Measurements from ENCODE around the gene CCDC141. TPM values are rescaled to one million over a fixed set of nuclear protein-coding genes. Genes with fewer than 3 reads are reported as not detected.

Gene CCDC141
- total RNA-seq, 6 donors from 2014 or later: 18.5 to 126 (median 58.5) TPM

- no peak overlapping the region for H3K27ac ChIP-seq
- H3K36me3 ChIP-seq: no peaks in the 10 kb centered on the region
- DNase-seq (no peak), ATAC-seq (ENCODE audit: low FRiP score in 2 of 2) (no peak)
- no peaks in the 10 kb centered on the region for H3K4me1 ChIP-seq
- no peaks in the 10 kb centered on the region for H3K9me3 ChIP-seq
- H3K27me3 ChIP-seq: no peaks in the 10 kb centered on the region
- TF ChIP-seq POLR2AphosphoS5 (IDR thresholded peaks at IDR 0.05): no peak
- TF ChIP-seq POLR2A (IDR thresholded peaks at IDR 0.05): no peak
- no peak for TF ChIP-seq CTCF (IDR thresholded peaks at IDR 0.05)
- TF ChIP-seq EP300 (IDR thresholded peaks at IDR 0.05): no peak
- 87 to 90% methylated on average over 5 of the region's 5 CpGs for WGBS, 2 donors
- H3K4me3 ChIP-seq: no peak overlapping the region
Observed at GRCh38 chr2:178951266-178952006, 98.5 kb downstream of the CCDC141 start.

DNA sequence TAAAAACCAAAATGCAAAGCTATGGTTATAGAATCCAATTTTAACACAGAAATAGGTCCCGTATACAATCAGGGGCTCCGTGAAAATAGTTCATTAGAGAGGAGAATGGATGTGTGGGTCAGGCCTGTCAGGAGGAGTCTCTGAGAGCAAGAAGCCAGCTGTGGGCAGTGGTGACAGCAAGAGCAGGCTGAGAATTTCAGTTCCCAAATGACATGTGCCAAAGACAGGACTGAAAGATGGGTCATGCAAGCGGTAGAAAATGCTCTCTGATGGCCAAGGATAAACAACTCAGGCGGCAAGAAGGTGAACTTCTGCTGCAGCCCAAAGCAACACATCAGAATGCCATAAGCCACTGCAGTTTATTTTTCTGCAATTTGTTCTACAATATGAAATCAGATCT is 100.4 kb downstream of the CCDC141 start:
- H3K4me1 ChIP-seq: no peaks in the 10 kb centered on the region
- no peaks in the 10 kb centered on the region for H3K27me3 ChIP-seq
- H3K9me3 ChIP-seq: no peaks in the 10 kb centered on the region
- DNase-seq (no peak), ATAC-seq (ENCODE audit: low FRiP score in 2 of 2) (no peak)
- H3K27ac ChIP-seq: no peak overlapping the region
- H3K4me3 ChIP-seq: no peak overlapping the region
- H3K36me3 ChIP-seq: no peaks in the 10 kb centered on the region
- no peak for TF ChIP-seq EP300 (IDR thresholded peaks at IDR 0.05)
- no peak for TF ChIP-seq POLR2AphosphoS5 (IDR thresholded peaks at IDR 0.05)
- TF ChIP-seq POLR2A (IDR thresholded peaks at IDR 0.05): no peak
- no peak for TF ChIP-seq CTCF (IDR thresholded peaks at IDR 0.05)
- 78 to 87% methylated on average over 4 of the region's 4 CpGs for WGBS, 2 donors

GRCh38 chr2:178949151-178949550 is 100.8 kb downstream of the CCDC141 start:
- Histone ChIP-seq H3K9me3 (no peaks in the 10 kb centered on the region), H3K4me3 (no peak overlapping the region), H3K27ac (no peak overlapping the region), H3K36me3 (no peaks in the 10 kb centered on the region), H3K27me3 (no peaks in the 10 kb centered on the region), H3K4me1 (no peaks in the 10 kb centered on the region)
- TF ChIP-seq POLR2AphosphoS5 (IDR thresholded peaks at IDR 0.05) (no peak), EP300 (IDR thresholded peaks at IDR 0.05) (no peak), CTCF (IDR thresholded peaks at IDR 0.05) (no peak), POLR2A (IDR thresholded peaks at IDR 0.05) (no peak)
- DNase-seq: no peak
- ATAC-seq (ENCODE audit: low FRiP score in 2 of 2): no peak
- 90 to 92% methylated on average over 2 of the region's 2 CpGs for WGBS, 2 donors

DNA sequence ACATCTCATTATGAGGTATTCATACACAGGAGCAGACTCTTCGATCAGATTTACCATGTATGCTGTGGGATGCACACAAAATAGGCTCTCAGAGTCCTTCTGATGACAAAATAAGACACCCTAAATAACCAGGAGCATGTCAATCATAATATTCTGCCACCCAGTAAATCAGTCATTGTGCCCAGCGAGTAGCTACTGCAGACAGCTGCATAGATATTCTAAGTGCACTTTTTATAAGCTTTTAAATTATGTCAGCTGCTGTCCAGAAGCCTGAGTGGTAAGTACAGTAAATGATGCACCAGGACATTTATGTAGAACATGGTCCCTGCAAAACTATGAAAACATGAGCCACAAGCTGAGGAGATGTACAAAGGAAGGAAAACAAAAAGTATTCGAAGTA is 102.9 kb downstream of the CCDC141 start:
- no peaks in the 10 kb centered on the region for H3K27me3 ChIP-seq
- no peaks in the 10 kb centered on the region for H3K4me1 ChIP-seq
- no peak overlapping the region for H3K27ac ChIP-seq
- H3K36me3 ChIP-seq: no peaks in the 10 kb centered on the region
- 91 to 92% methylated on average over 3 of the region's 3 CpGs for WGBS, 2 donors
- no peak for ATAC-seq (ENCODE audit: low FRiP score in 2 of 2)
- H3K9me3 ChIP-seq: no peaks in the 10 kb centered on the region
- no peak for DNase-seq
- no peak for TF ChIP-seq POLR2A (IDR thresholded peaks at IDR 0.05)
- TF ChIP-seq CTCF (IDR thresholded peaks at IDR 0.05): no peak
- TF ChIP-seq POLR2AphosphoS5 (IDR thresholded peaks at IDR 0.05): no peak
- no peak for TF ChIP-seq EP300 (IDR thresholded peaks at IDR 0.05)
- H3K4me3 ChIP-seq: no peak overlapping the region

GRCh38 chr2:178946494-178946893 is 103.4 kb downstream of the CCDC141 start:
- H3K4me1 ChIP-seq: no peaks in the 10 kb centered on the region
- H3K27me3 ChIP-seq: no peaks in the 10 kb centered on the region
- H3K9me3 ChIP-seq: no peaks in the 10 kb centered on the region
- TF ChIP-seq POLR2AphosphoS5 (IDR thresholded peaks at IDR 0.05): no peak
- TF ChIP-seq CTCF (IDR thresholded peaks at IDR 0.05): no peak
- TF ChIP-seq EP300 (IDR thresholded peaks at IDR 0.05): no peak
- no peak for TF ChIP-seq POLR2A (IDR thresholded peaks at IDR 0.05)
- H3K4me3 ChIP-seq: no peak overlapping the region
- no peaks in the 10 kb centered on the region for H3K36me3 ChIP-seq
- WGBS, 2 donors: 69 to 89% methylated on average over 3 of the region's 3 CpGs
- DNase-seq: no peak
- H3K27ac ChIP-seq: no peak overlapping the region
- no peak for ATAC-seq (ENCODE audit: low FRiP score in 2 of 2)

Measured in upper lobe of left lung (tissue), 6 donors.